ENCODE data around the gene MISP.

DNA sequence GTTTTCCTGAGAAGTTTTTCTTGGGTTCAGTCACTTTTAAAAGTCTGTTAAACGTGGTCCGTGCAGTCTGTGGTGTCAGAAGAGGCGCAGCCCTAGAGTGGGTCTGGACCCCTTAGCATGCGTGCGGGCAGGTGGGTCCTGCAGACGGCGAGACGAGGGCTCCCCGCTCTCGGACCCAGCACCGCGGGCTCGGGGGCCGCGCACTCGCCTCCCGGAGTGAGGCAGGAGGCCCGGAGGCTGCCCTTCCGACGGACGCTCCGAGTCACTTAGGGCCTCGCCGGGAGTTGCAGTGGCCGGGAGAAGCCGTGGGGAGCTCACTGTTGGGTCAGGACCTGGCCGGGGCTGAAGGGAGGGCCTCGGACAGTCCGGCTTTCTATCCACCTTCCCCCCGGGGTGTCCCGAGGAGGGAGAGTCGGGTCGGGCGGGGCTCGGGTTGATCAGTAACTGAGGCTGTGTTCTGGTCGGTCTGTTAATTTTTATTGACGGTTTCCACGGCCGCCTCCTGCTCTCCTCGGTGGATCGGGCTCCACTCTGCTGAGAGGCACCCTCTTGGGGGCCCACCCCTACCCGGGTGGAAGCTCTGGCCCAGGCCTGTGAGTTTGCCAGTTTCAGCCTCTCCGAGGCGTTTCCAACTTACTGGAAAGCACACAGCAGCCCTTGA lies 47.6 kb downstream of the MISP start:
- TF ChIP-seq GATA2 (IDR thresholded peaks at IDR 0.05; ENCODE audit: low read depth, low read length): no peak
- no peak for TF ChIP-seq GATA3 (IDR thresholded peaks at IDR 0.05; ENCODE audit: low read depth, low read length)

Measured in SH-SY5Y (cell line).